HAP-1 (cell line): ENCODE measurements around the gene LRRC8A.
"Not testable (repeated sequence)": the region's sequence is repeated elsewhere in the genome, so short reads cannot be mapped to it uniquely, and the experiment has no call there.

Experiments used
- DNase-seq, 2 experiments: peaks; one replicate each; pipeline ENCODE4 v3.0.0-alpha.2; 2016 to 2020; ENCODE audit warnings: low spot score in 2 of 2
- H3K27me3 ChIP-seq: fragments of 250-450 bp; sonication (Bioruptor Pico); 2 replicates; pipeline ENCODE4 v1.5.1; 2020; ENCODE audit warnings: low read depth, mild to moderate bottlenecking, moderate library complexity
- H3K36me3 ChIP-seq: fragments of 250-450 bp; sonication (Bioruptor Pico); replicated peaks from 2 replicates; pipeline ENCODE4 v1.5.1; 2020; ENCODE audit warnings: mild to moderate bottlenecking
- H3K4me1 ChIP-seq: fragments of 250-450 bp; sonication (Bioruptor Pico); 2 replicates; pipeline ENCODE4 v1.5.1; 2020; ENCODE audit warnings: mild to moderate bottlenecking
- H3K4me3 ChIP-seq: fragments of 250-450 bp; sonication (Bioruptor Pico); 2 replicates; pipeline ENCODE4 v1.5.1; 2020; ENCODE audit warnings: mild to moderate bottlenecking, moderate library complexity
- H3K9me3 ChIP-seq: fragments of 250-450 bp; sonication (Bioruptor Pico); 2 replicates; pipeline ENCODE4 v1.5.1; 2020; ENCODE audit warnings: mild to moderate bottlenecking, moderate library complexity
- in situ Hi-C: fragments of 300-500 bp; cut with MboI; formaldehyde crosslinking; loops from 3 replicates; pipeline ENCODE4 v1.14.3; 2020; ENCODE audit warnings: low sequenced_read_pairs, inconsistent platforms, mixed read lengths

Gene LRRC8A

DNA sequence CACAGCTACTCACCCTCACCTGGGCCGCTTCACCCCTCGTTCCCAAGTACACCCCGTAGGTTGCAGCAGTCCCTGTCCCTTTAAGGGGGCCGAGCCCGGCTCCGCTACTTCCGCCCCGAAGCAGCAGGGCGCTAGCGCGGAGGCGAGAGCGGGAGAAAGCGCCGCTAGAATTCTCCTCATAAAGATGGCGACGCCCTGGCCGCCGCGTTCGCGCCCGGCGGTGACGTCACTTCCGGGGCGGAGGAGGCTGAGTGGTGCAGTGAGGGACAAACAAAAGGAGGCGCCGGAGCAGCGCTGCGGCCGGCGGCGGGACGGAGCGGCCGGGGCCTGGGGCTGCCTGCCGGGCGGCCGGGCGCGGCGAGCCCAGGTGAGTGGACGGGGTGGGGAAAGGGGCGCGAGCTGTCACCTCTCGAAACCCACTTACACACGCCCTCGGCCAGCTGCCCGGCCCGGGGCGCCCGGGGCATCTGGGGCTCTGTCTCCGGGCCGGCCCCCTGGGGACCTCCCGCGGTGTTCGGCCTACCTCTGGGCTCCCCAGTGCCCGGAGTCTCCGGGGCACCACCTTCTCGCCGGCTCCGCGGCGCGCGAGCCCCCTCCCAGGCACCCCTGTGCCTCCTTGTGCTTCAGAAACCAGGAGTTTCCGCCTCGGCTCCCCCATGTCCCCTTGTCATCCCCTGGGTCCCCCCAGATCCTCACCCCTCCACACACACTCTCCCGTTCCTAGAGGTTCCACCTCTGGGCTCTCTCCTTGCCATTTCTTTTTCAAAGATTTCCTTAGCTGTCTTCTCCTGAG lies at the start of gene LRRC8A, which contains the start of gene KYAT1:
LRRC8A (plus strand) TSS at position 250 of the 793 bp plus-strand sequence. CDS start 25,032 bp downstream, outside the sequence.
KYAT1 (minus strand) TSS at position 67 of the 793 bp plus-strand sequence. CDS start 36,545 bp downstream, outside the sequence.
- DNase-seq, result peak; percentile 94 to 98
- Histone ChIP-seq H3K4me1 (peaks cover 3% of the 10 kb centered on the region; the same call in 1 of the 2 replicates), H3K4me3 (peak within 1 kb of the TSS; percentile 69), H3K9me3 (no peaks in the 10 kb centered on the region), H3K27me3 (no peaks in the 10 kb centered on the region), H3K36me3 (peaks cover 11% of the 10 kb centered on the region; the same call in 1 of the 2 replicates)
- in situ Hi-C loops, result no loop called here

DNA sequence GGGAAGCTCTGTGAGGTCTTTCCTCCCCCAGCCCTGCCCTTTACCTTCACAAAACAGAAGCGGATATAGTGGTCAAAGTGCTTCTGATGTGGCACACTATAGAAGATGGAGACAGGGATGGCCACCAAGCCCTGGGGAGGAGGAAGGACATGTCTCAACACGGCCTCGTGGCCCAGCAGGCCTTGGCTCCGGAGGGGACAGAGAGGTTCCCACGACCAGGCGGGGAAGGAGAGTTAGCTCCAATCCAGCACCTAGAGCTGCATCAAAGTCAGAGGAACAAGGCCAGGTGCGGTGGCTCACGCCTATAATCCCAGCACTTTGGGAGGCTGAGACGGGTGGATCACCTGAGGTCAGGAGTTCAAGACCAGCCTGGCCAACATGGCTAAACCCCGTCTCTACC lies 48.2 kb upstream of the LRRC8A start:
- in situ Hi-C loops, result no loop called here
- no peaks in the 10 kb centered on the region; the same call in none of the 2 replicates for H3K36me3 ChIP-seq
- H3K4me3 ChIP-seq, result no peak overlapping the region
- no peak for DNase-seq
- peaks cover 4% of the 10 kb centered on the region; the same call in 1 of the 2 replicates for H3K4me1 ChIP-seq
- no peaks in the 10 kb centered on the region for H3K27me3 ChIP-seq
- H3K9me3 ChIP-seq, result no peaks in the 10 kb centered on the region

DNA sequence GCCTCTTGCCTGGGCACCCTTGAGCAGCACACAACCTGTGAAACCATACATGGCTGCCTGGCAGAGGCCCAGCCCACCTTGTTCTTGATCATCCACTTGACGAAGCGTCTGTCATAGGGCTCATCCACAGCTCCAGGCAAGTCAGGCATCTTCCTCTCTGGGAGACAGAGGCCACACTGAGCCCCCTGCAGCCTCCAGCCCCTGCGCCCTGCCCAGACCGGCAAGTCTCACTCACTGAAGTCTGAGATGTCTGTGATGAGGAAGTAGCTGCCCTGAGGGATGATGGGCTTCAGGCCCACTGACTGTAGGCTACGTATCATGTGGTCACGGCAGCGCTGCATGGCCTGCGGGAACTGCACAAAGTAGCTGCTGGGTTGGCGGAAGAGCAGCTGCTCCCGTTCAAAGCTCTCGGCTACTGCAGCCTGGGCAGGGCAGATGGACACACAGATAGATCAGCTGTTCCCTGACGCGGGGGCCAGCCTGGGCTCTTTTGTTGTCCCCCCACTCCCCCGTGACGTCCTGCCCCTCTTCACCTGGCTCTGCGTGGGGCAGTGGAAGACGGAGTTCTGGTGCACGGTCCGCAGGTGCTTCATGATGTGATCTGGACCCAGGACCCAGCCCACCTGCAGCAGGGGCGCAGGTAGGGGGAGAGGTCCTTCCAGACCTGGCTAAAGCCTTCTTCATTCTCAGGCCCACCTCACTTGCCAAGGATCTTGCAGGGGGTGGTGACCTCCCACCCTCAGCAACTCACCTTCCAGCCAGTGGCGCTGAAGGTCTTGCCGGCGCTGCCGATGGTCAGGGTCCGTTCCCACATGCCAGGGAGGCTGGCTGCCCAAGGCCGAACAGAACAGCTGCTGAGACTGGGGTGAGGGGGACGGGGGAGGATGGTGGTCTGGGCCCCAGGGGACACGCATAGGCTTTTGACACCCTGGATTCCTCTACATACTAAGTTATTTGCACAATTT lies 46.4 kb upstream of the LRRC8A start:
- Histone ChIP-seq H3K4me1 (no peaks in the 10 kb centered on the region), H3K36me3 (no peaks in the 10 kb centered on the region; the same call in none of the 2 replicates), H3K4me3 (no peak overlapping the region), H3K9me3 (no peaks in the 10 kb centered on the region), H3K27me3 (no peaks in the 10 kb centered on the region)
- no peak for DNase-seq
- in situ Hi-C loops, result no loop called here

DNA sequence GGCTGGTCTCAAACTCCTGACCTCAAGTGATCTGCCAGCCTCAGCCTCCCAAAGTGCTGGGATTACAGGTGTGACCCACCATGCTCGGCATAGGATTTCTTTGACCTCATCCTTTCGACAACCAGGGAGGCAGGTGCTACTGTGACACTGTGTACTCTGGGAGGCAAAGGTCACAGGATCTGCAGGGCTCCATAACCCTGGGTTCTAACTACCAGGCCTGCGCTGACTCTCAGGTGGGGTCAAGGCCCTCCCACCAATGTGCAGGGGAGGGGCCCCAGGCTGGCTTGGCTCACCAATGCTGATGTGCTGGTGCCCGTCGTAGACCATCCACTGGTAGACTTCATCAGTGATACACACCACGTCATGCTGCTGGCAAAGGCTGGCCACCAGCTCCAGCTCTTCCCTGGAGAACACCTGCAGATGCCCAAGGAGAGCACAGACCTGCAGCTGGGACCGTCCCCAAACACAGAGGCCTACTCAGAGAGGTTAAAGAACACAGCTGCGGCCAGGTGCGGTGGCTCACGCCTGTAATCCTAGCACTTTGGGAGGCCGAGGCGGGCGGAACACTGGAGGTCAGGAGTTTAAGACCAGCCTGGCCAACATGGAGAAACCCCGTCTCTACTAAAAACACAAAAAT lies 45.3 kb upstream of the LRRC8A start:
- H3K36me3 ChIP-seq, result no peaks in the 10 kb centered on the region; the same call in none of the 2 replicates
- DNase-seq, result no peak
- no peak overlapping the region for H3K4me3 ChIP-seq
- no peaks in the 10 kb centered on the region for H3K27me3 ChIP-seq
- no peaks in the 10 kb centered on the region for H3K4me1 ChIP-seq
- no peaks in the 10 kb centered on the region for H3K9me3 ChIP-seq
- in situ Hi-C loops, result no loop called here

DNA sequence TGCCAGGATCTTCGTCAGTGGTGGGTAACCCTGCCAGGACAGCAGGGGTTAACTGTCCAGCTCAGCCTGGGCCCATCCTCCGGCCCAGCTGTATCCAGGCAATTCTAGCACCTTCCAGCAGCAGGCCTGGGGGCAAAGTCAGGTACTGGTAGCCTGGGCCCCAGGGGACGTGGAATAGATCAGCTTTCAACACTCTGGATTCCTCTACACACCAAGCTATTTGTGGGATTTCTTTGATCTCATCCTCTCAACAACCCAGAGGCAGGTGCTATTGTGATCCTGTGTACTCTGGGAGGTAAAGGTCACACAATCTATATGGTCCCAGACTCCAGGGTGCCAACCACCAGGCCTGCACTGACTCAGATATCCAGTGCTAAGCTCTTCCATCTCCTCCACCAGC lies 43.6 kb upstream of the LRRC8A start:
- in situ Hi-C loops, result no loop called here
- Histone ChIP-seq H3K9me3 (no peaks in the 10 kb centered on the region), H3K4me1 (no peaks in the 10 kb centered on the region), H3K27me3 (no peaks in the 10 kb centered on the region), H3K36me3 (no peaks in the 10 kb centered on the region; the same call in none of the 2 replicates), H3K4me3 (no peak overlapping the region)
- DNase-seq, result no peak

DNA sequence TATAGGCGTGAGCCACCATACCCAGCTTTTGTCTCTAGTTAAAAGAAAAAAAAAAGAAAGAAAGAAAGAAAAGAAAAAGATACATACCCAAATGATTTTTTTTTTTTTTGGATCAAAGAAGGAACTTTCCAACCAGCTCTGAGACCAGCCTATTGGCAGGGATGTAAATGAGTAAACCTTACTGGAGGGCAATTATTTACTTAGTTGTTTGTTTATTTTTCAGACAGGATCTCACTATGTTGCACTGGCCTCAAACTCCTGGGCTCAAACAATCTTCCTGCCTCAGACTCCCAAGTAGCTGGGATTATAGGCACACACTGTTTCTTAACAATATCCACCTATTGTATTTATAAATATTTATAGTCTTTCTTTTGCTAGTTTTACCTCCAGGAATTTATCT lies 41.4 kb upstream of the LRRC8A start:
- H3K9me3 ChIP-seq, result no peaks in the 10 kb centered on the region
- H3K36me3 ChIP-seq, result no peaks in the 10 kb centered on the region; the same call in 1 of the 2 replicates
- in situ Hi-C loops, result no loop called here

DNA sequence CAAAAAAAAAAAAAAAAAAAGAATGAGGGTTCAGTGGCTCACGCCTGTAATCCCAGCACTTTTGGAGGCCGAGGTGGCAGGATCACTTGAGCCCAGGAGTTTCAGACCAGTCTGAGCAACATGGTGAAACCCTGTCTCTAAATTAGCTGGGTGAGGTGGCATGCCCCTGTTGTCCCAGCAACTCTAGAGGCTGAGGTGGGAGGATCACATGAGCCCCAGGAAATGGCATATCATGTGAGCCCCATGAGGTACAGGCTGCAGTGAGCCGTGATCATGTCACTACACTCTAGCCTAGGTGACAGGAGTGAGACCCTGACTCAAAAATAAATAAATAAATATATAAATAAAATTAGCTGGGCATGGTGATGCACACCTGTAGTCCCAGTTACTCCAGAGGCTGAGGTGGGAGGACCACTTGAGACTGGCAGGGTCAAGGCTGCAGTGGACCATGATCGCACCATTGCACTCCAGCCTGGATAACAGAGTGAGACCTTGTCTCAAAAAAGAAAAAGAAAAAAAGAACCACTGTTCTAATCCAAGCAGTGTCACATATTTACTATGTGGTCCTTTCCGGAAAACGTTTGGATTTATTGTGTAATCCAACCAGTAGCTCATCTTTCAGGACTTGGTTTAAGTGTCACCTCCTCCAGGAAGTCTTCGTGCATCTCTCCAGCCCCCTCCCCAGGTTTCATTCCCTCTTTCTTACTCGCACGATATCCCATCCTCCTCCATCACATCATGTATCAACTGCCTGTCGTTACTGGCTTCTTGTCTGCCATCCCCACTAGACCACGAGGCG lies 40.0 kb upstream of the LRRC8A start:
- H3K27me3 ChIP-seq, result no peaks in the 10 kb centered on the region
- no peaks in the 10 kb centered on the region for H3K4me1 ChIP-seq
- no peaks in the 10 kb centered on the region for H3K9me3 ChIP-seq
- no peak overlapping the region for H3K4me3 ChIP-seq
- no peaks in the 10 kb centered on the region for H3K36me3 ChIP-seq
- no peak for DNase-seq
- in situ Hi-C loops, result no loop called here

More for the DNA sequence above, 41.4 kb upstream of the LRRC8A start:
- no peak for DNase-seq
- Histone ChIP-seq H3K4me1 (no peaks in the 10 kb centered on the region), H3K4me3 (no peak overlapping the region), H3K27me3 (no peaks in the 10 kb centered on the region)

DNA sequence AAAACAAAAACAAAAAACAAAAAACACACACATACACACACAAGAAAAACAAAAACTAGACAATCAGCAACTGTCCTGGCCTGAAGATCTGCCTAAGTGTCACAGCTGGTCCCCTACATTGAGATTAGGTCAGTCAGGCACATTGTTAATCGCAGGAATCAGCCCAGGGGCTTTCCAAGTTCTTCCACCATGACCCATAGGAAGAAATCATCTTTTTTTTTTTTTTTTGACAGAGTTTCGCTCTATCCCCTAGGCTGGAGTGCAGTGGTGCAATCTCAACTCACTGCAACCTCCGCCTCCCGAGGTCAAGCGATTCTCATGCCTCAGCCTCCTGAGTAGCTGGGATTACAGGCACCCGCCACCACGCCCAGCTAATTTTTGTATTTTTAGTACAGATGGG lies 38.8 kb upstream of the LRRC8A start:
- H3K4me3 ChIP-seq, H3K27me3 ChIP-seq, H3K36me3 ChIP-seq, H3K4me1 ChIP-seq, H3K9me3 ChIP-seq, DNase-seq, in situ Hi-C loops: not testable (repeated sequence)

DNA sequence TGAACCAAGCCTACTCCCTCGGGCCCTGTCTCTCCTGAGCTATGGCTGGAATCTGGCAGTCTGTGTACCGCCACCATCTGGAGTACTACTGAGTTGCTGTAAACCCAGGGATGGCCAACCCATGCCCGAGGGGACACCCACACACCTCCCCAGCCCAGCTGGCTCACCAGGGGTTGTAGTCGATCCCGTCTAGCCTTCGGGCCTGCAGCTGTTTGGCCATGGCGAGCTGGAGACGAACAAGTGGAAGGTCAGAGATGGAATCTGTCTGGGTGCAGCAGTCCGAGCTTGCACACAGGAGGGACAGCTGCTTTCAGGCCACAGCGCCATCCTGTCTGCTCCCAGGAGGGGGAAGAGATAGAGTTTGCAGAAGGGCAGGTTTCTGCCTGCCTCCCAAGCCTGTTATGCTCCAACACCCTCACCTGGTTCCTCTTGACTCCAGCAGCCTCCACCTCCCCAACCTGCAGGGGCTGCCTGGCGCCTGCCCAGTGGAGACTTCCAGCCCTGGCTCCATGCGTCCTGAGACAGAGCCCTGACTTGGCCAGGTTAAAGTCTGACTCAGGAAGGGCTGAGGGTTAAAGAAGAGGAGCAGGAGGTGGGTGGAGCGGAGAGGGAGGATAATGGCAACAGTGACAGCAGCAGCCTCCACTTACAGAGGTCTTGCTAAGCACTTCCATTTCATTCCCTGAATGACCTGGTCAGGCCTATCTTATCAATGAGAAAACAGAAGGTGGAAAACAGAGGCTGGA lies 36.6 kb upstream of the LRRC8A start:
- H3K4me3 ChIP-seq, result no peak overlapping the region
- H3K36me3 ChIP-seq, result no peaks in the 10 kb centered on the region
- H3K9me3 ChIP-seq, result peaks cover under 1% of the 10 kb centered on the region; the same call in 1 of the 2 replicates
- in situ Hi-C loops, result no loop called here
- DNase-seq, result no peak
- H3K27me3 ChIP-seq, result no peaks in the 10 kb centered on the region
- no peaks in the 10 kb centered on the region for H3K4me1 ChIP-seq

DNA sequence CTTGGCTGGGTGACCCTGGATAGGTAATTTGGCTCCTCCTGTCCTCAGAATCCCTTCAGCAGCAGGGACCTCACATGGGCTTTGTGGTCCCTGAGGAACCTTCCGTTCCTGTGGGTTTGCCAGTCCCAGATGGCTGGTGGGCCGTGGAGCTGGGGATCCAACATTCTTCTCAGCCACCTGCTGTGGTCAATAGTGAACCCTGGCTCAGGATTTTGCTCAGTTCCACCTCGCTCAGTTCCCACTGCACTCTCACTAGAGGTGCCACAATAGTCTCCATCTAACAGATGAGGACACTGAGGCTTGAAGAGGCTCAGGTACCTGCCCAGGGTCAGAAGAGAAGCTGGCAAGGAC lies 35.3 kb upstream of the LRRC8A start:
- DNase-seq, result no peak
- in situ Hi-C loops, result no loop called here

DNA sequence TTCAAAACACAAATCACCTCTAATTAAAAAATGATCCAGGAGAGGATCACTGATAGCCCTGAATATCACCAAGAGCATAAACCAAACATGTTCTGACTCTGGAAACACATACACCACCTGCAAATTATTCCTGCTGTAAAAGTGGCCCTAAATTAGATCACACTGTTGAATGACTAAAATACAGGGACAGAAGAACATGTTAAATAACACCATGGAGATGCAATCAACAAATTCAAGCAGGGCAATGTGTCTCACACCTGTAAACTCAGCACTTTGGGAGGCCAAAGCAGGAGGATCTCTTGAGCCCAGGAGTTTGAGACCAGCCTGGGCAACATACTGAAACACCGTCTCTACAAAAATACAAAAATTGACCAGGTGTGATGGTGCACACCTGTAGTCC lies 34.1 kb upstream of the LRRC8A start:
- peaks cover 2% of the 10 kb centered on the region; the same call in 1 of the 2 replicates for H3K9me3 ChIP-seq
- H3K36me3 ChIP-seq, result no peaks in the 10 kb centered on the region
- DNase-seq, result no peak
- H3K4me3 ChIP-seq, result no peak overlapping the region
- in situ Hi-C loops, result no loop called here
- no peaks in the 10 kb centered on the region for H3K27me3 ChIP-seq
- H3K4me1 ChIP-seq, result no peaks in the 10 kb centered on the region

More for the DNA sequence above, 35.3 kb upstream of the LRRC8A start:
- no peaks in the 10 kb centered on the region for H3K27me3 ChIP-seq
- H3K4me1 ChIP-seq, result no peaks in the 10 kb centered on the region
- no peaks in the 10 kb centered on the region for H3K36me3 ChIP-seq
- no peak overlapping the region for H3K4me3 ChIP-seq
- peaks cover 2% of the 10 kb centered on the region; the same call in 1 of the 2 replicates for H3K9me3 ChIP-seq

DNA sequence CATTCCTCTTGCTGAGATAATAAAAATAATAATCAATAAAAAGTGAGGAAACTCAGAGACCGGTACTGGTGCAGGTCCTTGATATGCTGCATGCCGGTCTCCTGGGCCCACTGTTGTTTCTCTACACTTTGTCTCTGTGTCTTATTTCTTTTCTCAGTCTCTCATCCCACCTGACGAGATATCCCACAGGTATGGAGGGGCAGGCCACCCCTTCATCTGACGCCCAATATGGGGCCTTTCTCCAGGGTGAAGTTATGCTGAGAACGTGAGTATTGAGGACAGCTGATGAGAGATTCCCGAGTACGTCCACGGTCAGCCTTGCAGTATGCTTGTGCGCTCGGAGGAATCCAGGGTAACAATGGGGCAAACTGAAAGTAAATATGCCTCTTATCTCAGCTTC lies 30.9 kb upstream of the LRRC8A start:
- not testable (repeated sequence) for H3K9me3 ChIP-seq, H3K4me1 ChIP-seq, DNase-seq, H3K4me3 ChIP-seq, H3K27me3 ChIP-seq, H3K36me3 ChIP-seq
- in situ Hi-C loops, result loop anchor here (5.0 kb wide), 1 partner anchor 76 kb away; no protein-coding TSS in a partner anchor
